Liver (tissue), 9 donors: ENCODE measurements around the gene ANXA6. TPM values are rescaled to one million over a fixed set of nuclear protein-coding genes. Genes with fewer than 3 reads are reported as not detected.
"Not testable (repeated sequence)": the region's sequence is repeated elsewhere in the genome, so short reads cannot be mapped to it uniquely, and the experiment has no call there.

ENCODE experiments used
- DNase-seq: peaks from one replicate; pipeline ENCODE4 v3.0.0-alpha.2; 2017; ENCODE audit warnings: low spot score
- H3K27ac ChIP-seq, 2 donors: one replicate each; pipeline ENCODE4 v1.7.0; 2013; ENCODE audit warnings: inconsistent platforms in 2 of 2, low read length in 2 of 2, control low read depth in 1 of 2, low read depth in 1 of 2, mild to moderate bottlenecking in 1 of 2
- H3K27me3 ChIP-seq, 4 donors: one replicate each; pipeline versions ENCODE4 v1.6.1 to v1.7.0; 2013; ENCODE audit warnings: low read length in 3 of 4, inconsistent platforms in 1 of 4, mild to moderate bottlenecking in 1 of 4, moderate library complexity in 1 of 4; ENCODE audit not compliant: control insufficient read depth in 4 of 4, insufficient read depth in 4 of 4
- H3K36me3 ChIP-seq, 4 donors: one replicate each; pipeline versions ENCODE4 v1.6.1 to v1.7.0; 2013; ENCODE audit warnings: low read length in 3 of 4, mild to moderate bottlenecking in 3 of 4, low read depth in 1 of 4, moderate library complexity in 1 of 4; ENCODE audit not compliant: control insufficient read depth in 4 of 4, insufficient read depth in 3 of 4
- H3K4me1 ChIP-seq, 4 donors: one replicate each; pipeline versions ENCODE4 v1.6.1 to v1.7.0; 2013; ENCODE audit warnings: low read length in 3 of 4, mild to moderate bottlenecking in 3 of 4, moderate library complexity in 1 of 4; ENCODE audit not compliant: control insufficient read depth in 4 of 4, insufficient read depth in 4 of 4
- H3K4me3 ChIP-seq, 3 donors: one replicate each; pipeline versions ENCODE4 v1.6.1 to v1.7.0; 2013; ENCODE audit warnings: low read length in 3 of 3, control low read depth in 1 of 3, low read depth in 1 of 3, mild to moderate bottlenecking in 1 of 3
- H3K9ac ChIP-seq, 2 donors: one replicate each; pipeline ENCODE4 v1.7.0; 2013; ENCODE audit warnings: low read length in 2 of 2, mild to moderate bottlenecking in 2 of 2, moderate library complexity in 2 of 2, control low read depth in 1 of 2, low read depth in 1 of 2
- H3K9me3 ChIP-seq, 4 donors: one replicate each; pipeline versions ENCODE4 v1.6.1 to v1.7.0; 2013; ENCODE audit warnings: low read length in 3 of 4; ENCODE audit not compliant: control insufficient read depth in 4 of 4
- ATF3 ChIP-seq: IDR thresholded peaks from 2 replicates; pipeline ENCODE4 v1.6.1; 2016; ENCODE audit warnings: antibody characterized with exemption
- CTCF ChIP-seq: fragments of 150-350 bp; IDR thresholded peaks from 2 replicates; pipeline ENCODE4 v1.5.1; 2017; ENCODE audit warnings: improper control_type of control experiment, low read depth, low read length; ENCODE audit not compliant: missing input control
- EGR1 ChIP-seq, 2 donors: IDR thresholded peaks; 2 replicates each; pipeline ENCODE4 v1.6.1; 2016 to 2018; ENCODE audit warnings: antibody characterized with exemption in 2 of 2, low read depth in 2 of 2
- FOXA1 ChIP-seq: IDR thresholded peaks from 2 replicates; pipeline ENCODE4 v1.6.1; 2016; ENCODE audit warnings: antibody characterized with exemption
- FOXA2 ChIP-seq: IDR thresholded peaks from 2 replicates; pipeline ENCODE4 v1.6.1; 2016; ENCODE audit warnings: antibody characterized with exemption
- GABPA ChIP-seq, 2 donors: IDR thresholded peaks in 1 of 2; conservative IDR thresholded peaks in 1 of 2; 2 replicates each; pipeline ENCODE4 v1.6.1; 2016; ENCODE audit warnings: antibody characterized with exemption in 2 of 2, mild to moderate bottlenecking in 1 of 2, moderate library complexity in 1 of 2
- HNF4A ChIP-seq, 2 donors: conservative IDR thresholded peaks; 2 replicates each; pipeline ENCODE4 v1.6.1; 2016; ENCODE audit warnings: antibody characterized with exemption in 2 of 2, mild to moderate bottlenecking in 2 of 2
- HNF4G ChIP-seq: IDR thresholded peaks from 2 replicates; pipeline ENCODE4 v1.6.1; 2016; ENCODE audit warnings: antibody characterized with exemption
- JUND ChIP-seq, 2 donors: IDR thresholded peaks; 2 replicates each; pipeline ENCODE4 v1.6.1; 2016; ENCODE audit warnings: antibody characterized with exemption in 2 of 2
- MAX ChIP-seq: IDR thresholded peaks from 2 replicates; pipeline ENCODE4 v1.6.1; 2016; ENCODE audit warnings: antibody characterized with exemption
- NR2F2 ChIP-seq: IDR thresholded peaks from 2 replicates; pipeline ENCODE4 v1.6.1; 2016; ENCODE audit warnings: antibody characterized with exemption
- RAD21 ChIP-seq, 2 donors: IDR thresholded peaks; 2 replicates each; pipeline ENCODE4 v1.6.1; 2016; ENCODE audit warnings: antibody characterized with exemption in 2 of 2, mild to moderate bottlenecking in 2 of 2
- REST ChIP-seq: IDR thresholded peaks from 2 replicates; pipeline ENCODE4 v1.6.1; 2016; ENCODE audit warnings: antibody characterized with exemption, mild to moderate bottlenecking
- RXRA ChIP-seq, 2 donors: IDR thresholded peaks; 2 replicates each; pipeline ENCODE4 v1.6.1; 2017 to 2018; ENCODE audit warnings: antibody characterized with exemption in 2 of 2, mild to moderate bottlenecking in 1 of 2
- SP1 ChIP-seq: IDR thresholded peaks from 2 replicates; pipeline ENCODE4 v1.6.1; 2018; ENCODE audit warnings: antibody characterized with exemption, mild to moderate bottlenecking
- YY1 ChIP-seq: IDR thresholded peaks from 2 replicates; pipeline ENCODE4 v1.6.1; 2016; ENCODE audit warnings: antibody characterized with exemption, mild to moderate bottlenecking
- ZBTB33 ChIP-seq: IDR thresholded peaks from 2 replicates; pipeline ENCODE4 v1.6.1; 2016; ENCODE audit warnings: antibody characterized with exemption
- WGBS: extraction: QIAGEN DNeasy Blood & Tissue Kit; methylation state at CpG from one replicate; pipeline ENCODE4 v1.1.7; 2013; 5-methylcytosine and 5-hydroxymethylcytosine counted together
- polyA plus RNA-seq, 2 donors: library from polyadenylated mRNA; stranded (reverse) in 1 of 2; unstranded in 1 of 2; fragments of 200-250 nt in 1 of 2; fragments of >200 nt in 1 of 2; fragmentation: Nextera tagmentation in 1 of 2; extraction: Ambion mirVana in 1 of 2; gene quantifications; one replicate each; pipeline versions ENCODE4 v1.2.1 to v1.2.3, GENCODE V29; 2013 to 2015
- total RNA-seq, 2 donors: library from RNA; depleted of rRNA; stranded (reverse); fragments of >200 nt; gene quantifications; one replicate each; pipeline ENCODE4 v1.2.3, GENCODE V29; 2014
- donor health status: healthy.
- donor health status: healthy.
- donor health status: healthy.
- donor health status: healthy.
- donor health status: healthy.

Gene ANXA6
- total and polyA plus RNA-seq, 4 donors = 52.7 to 215 (median 126) TPM

GRCh38 chr5:151178777-151179488, 21.4 kb upstream of the ANXA6 start:
- Histone ChIP-seq H3K27ac (no peak overlapping the region), H3K4me1 (no peaks in the 10 kb centered on the region), H3K9me3 (no peaks in the 10 kb centered on the region), H3K27me3 (no peaks in the 10 kb centered on the region), H3K36me3 (peaks cover 0 to 4% (median under 1%) of the 10 kb centered on the region in 4 donors), H3K9ac (no peak overlapping the region), H3K4me3 (no peak overlapping the region)
- no peak for TF ChIP-seq JUND (IDR thresholded peaks at IDR 0.05)
- no peak for DNase-seq
- WGBS = 89% methylated on average over 5 of the region's 5 CpGs

GRCh38 chr5:151178372-151178771, 20.8 kb upstream of the ANXA6 start:
- Histone ChIP-seq H3K4me3 (no peak overlapping the region), H3K9me3 (no peaks in the 10 kb centered on the region), H3K27ac (no peak overlapping the region), H3K9ac (no peak overlapping the region), H3K27me3 (no peaks in the 10 kb centered on the region), H3K36me3 (peaks cover 0 to 4% (median 0%) of the 10 kb centered on the region in 4 donors), H3K4me1 (no peaks in the 10 kb centered on the region)
- no peak for TF ChIP-seq EGR1 (IDR thresholded peaks at IDR 0.05; ENCODE audit: low read depth in 2 of 2)
- TF ChIP-seq NR2F2 = no peak
- TF ChIP-seq RXRA (IDR thresholded peaks at IDR 0.05) = no peak
- TF ChIP-seq REST = no peak
- TF ChIP-seq HNF4A (conservative IDR thresholded peaks at IDR 0.05) = no peak
- no peak for TF ChIP-seq HNF4G
- TF ChIP-seq CTCF = no peak
- TF ChIP-seq YY1 = no peak
- TF ChIP-seq FOXA2 = no peak
- no peak for TF ChIP-seq ATF3
- no peak for TF ChIP-seq MAX
- no peak for TF ChIP-seq GABPA (IDR thresholded peaks at IDR 0.05 in 1 of 2, conservative IDR thresholded peaks at IDR 0.05 in 1 of 2)
- no peak for TF ChIP-seq RAD21 (IDR thresholded peaks at IDR 0.05)
- TF ChIP-seq ZBTB33 = no peak
- no peak for TF ChIP-seq SP1
- no peak for TF ChIP-seq FOXA1
- TF ChIP-seq JUND (IDR thresholded peaks at IDR 0.05) = no peak
- DNase-seq = no peak
- 89% methylated on average over 1 of the region's 1 CpG for WGBS

- not testable (repeated sequence) for H3K27ac ChIP-seq, DNase-seq, H3K4me1 ChIP-seq, H3K4me3 ChIP-seq, H3K9ac ChIP-seq, H3K9me3 ChIP-seq, H3K27me3 ChIP-seq, H3K36me3 ChIP-seq
- WGBS = 74% methylated on average over 5 of the region's 5 CpGs
Observed at GRCh38 chr5:151176268-151176667, 18.7 kb upstream of the ANXA6 start.
